Stimulated activated CD8-positive, alpha-beta memory T cell treated with anti-CD3 and anti-CD28 coated beads, Interleukin-12 subunit alpha, Interleukin-12 subunit beta, amount 100 ng/mL, for 1 hour (primary cell): ENCODE measurements around the gene UPK3BL2.
"Not testable (repeated sequence)": the region's sequence is repeated elsewhere in the genome, so short reads cannot be mapped to it uniquely, and the experiment has no call there.

ENCODE experiments used
- DNase-seq: peaks from one replicate; pipeline ENCODE4 v3.0.0-alpha.2; 2020; ENCODE audit warnings: low read depth

The UPK3BL2 gene

DNA sequence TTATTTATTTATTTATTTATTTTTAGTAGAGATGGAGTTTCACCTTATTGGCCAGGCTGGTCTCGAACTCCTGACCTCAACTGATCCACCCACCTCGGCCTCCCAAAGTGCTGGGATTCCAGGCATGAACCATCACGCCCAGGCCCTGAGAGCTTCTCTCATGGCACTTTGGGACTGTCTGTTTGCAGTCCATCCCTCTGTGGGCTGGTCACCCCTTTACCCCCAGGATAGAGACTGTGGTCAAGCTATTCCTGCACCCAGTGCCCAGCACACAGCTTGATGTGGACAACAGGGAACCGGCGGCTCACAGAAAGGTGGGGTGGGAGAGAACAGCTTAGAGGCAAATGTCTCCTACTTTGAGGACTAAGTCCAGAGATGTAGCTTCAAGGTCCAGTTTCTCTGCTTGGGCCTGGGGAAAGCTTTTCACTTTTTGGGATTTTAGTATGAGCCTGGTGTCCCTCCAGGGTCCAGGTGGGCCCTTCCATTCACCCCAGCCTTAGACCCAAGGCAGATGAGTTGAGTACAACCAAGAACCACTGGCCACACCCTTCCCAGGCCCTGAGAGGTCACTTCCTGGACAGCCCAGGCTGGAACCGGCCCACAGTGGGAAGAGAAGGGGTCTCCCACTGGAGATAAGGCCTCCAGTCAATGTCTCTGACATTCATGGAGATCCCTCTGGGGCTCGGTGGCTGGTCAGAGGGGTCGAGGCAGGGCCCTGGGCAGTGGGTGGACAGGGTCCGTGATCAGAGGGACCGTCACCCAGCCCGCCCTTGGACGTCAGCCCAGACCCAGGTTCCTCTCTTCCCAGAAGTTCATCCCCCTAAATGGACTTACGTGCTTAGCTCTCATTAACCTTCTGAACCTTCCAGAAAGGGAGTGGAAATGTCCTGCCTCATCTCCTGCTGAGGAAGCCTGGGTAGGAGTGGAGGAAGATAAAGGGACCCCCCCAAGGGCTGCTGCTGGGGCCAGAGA is 15.4 kb downstream of the UPK3BL2 start:
- DNase-seq: not testable (repeated sequence)

DNA sequence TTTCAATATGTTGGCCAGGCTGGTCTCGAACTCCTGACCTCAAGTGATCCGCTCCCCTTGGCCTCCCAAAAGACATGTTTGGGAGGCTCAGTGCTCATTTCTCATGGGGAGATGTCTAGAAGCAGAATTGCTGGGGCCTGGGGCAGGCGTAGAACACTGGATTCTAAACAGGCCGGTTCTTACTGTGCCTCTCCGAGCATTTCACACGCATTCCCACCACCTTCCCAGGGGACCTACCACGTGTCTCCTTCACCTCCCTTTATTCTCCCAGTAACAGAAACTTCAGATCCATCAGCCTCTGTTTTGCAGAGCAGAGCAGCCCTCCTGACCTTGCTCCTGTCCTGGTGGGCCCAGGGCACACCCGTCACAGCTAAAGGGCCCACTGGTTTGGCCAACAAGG is 16.3 kb downstream of the UPK3BL2 start:
- DNase-seq: not testable (repeated sequence)

DNA sequence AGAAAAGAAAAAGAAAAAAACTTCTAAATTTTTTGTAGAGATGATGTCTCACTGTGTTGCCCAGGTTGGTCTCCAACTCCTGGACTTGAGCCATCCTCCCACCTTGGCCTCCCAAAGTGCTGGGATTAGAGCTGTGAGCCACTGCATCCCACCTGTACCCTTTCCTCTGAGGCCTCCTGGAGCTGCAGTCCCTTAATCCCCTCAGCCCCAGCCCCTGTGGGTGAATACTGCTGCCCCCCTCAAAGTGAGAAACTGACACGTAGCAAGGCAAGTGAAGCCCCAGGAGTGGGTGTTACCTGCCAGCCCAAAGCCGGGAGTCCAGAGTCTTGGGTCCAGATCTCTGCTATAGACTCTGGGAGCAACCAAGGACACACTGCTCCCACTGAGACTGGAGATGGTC is 18.7 kb downstream of the UPK3BL2 start:
- not testable (repeated sequence) for DNase-seq

GRCh38 chr7:102520797-102521196 is 22.7 kb downstream of the UPK3BL2 start:
- not testable (repeated sequence) for DNase-seq

- DNase-seq: not testable (repeated sequence)
Measured at GRCh38 chr7:102517550-102518147, 25.8 kb downstream of the UPK3BL2 start, which contains the start of gene RASA4B. RASA4B (minus strand) TSS chr7:102517777; CDS start chr7:102517710, 67 bp downstream.

DNA sequence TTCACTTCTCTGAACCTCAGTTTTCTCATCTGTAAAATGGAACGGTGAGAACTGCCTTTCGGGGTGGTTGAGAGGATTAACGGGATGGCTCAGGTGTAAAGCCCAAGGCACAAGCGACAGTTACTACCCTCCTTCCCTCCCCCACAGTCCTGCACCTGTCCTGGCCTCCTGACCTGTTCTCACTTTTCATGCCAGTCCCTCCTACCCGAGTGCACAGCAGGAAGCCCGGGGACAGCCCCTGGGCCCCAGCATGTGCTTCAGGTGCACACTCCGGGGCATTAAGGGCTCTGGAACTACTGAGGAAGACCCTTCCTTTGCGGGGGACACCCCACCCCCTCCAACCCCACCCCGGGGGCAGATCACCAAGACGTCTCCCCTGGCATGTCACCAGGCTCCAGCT is 26.5 kb downstream of the UPK3BL2 start:
- not testable (repeated sequence) for DNase-seq

GRCh38 chr7:102515889-102516288 is 27.6 kb downstream of the UPK3BL2 start:
- DNase-seq: not testable (repeated sequence)

- not testable (repeated sequence) for DNase-seq
Measured at GRCh38 chr7:102514881-102515721, 28.4 kb downstream of the UPK3BL2 start.

- DNase-seq: not testable (repeated sequence)
Measured at GRCh38 chr7:102512642-102513221, 30.8 kb downstream of the UPK3BL2 start.

DNA sequence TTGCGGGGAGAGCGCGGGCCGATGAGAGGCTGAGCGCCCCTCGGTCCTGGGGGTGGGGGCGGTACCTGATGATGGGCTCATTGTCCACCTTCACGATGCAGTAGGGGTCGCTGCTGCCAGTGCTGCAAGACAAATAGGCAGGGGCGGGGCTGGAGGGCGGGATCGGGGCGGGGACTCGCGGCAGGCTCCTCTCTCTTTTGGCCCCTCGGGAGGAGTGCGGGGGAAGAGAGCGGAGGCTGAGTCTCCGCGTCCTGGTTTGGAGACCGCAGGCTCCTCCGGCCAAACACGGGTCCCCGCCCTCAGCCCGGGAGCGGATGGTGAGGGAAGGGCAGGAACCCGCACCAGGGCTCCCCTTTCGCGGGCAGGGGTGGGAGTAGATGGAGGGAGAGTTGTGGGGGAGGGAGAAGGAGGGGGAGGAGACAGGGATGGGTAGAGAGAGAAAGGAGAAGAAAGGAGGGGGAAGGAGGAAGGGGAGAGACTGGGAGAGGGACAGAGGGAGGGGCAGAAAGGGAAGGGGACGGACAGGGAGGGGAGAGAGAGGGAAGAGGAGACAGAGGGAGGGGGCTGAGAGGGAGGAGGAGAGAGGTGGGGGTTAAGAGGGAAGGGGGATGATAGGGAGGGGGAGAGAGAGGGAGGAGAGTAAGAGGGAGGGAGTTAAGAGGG is 31.5 kb downstream of the UPK3BL2 start:
- DNase-seq: not testable (repeated sequence)

DNA sequence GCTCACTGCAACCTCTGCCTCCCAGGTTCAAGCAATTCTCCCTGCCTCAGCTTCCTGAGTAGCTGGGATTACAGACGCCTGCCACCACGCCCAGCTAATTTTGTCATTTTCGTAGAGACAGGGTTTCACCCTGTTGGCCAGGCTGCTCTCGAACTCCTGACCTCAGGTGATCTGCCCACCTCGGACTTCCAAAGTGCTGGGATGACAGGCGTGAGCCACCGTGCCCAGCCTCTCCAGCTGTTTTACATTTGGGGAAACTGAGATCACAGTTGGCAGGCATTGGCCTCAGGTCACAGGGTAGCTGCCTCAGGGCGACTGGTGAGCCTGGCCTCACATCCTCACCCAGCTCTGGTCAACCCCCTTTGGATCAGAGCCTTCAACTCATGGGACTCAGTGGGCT is 32.9 kb downstream of the UPK3BL2 start:
- not testable (repeated sequence) for DNase-seq

GRCh38 chr7:102507410-102508088 is 35.9 kb downstream of the UPK3BL2 start:
- not testable (repeated sequence) for DNase-seq

DNA sequence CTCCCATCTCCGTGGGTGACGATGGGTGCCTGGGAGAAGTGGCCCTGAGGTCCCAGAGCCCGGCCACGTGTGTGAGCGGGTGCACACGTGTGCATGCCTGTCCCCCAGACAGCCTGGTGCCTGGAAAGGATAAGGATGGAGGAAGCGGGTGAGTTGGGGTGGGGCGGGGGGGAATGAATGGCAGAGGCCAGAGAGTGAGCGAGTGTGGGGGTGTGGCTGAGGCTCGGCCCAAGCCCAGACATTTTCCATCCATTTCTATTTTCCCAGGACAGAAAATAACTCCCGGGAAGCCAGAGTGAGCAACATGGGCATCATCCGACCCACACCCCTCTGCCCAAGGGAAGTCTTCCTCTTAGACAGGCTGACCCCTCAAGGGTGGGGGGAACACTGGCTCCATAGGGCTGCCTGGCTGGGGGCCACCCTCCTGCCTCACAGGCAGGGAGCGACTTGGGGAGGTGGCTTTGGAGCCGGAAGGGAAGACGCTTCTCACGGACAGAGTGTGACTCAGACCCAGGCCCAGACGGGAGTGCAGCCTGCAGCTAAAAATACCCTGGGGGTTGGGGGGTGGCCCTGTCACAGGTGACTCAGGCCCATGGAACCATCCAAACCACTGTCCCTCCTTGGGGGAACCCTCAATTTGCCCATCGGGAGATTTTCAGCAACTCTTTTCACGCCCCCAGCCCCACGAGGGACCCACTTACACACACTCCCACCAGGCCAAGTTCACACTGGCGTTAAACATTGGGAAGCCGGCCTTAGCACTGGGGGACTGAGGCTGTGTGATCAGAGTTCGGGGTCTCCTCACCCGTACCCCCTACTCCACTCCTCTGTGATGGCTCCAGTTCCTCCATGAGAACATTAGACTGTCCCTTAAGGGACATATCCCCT is 38.0 kb downstream of the UPK3BL2 start:
- not testable (repeated sequence) for DNase-seq

DNA sequence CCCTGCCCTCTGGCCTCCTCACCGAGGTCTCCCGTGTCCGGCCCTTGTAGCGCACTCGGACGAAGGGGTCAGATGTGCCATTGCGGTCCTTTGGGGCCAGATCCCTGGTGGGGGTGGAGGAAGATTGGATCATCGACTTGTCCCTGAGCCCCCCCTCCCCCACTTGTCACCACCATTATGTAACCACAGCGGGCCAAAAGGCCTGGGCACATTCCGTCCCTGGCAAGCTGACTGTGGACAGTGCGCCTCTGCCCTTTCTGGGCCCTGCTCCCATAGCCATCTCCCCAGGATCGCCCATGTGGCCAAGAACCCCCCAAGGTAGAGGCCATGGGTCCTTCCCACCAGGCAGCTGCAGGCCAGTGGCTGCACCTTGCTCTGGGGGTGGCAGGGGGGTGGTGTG is 40.4 kb downstream of the UPK3BL2 start:
- DNase-seq: not testable (repeated sequence)

- DNase-seq: not testable (repeated sequence)
Measured at GRCh38 chr7:102498321-102498720, 45.2 kb downstream of the UPK3BL2 start.

- DNase-seq: not testable (repeated sequence)
Measured at GRCh38 chr7:102497308-102497707, 46.2 kb downstream of the UPK3BL2 start.

GRCh38 chr7:102496861-102497260 is 46.6 kb downstream of the UPK3BL2 start:
- not testable (repeated sequence) for DNase-seq

- DNase-seq: not testable (repeated sequence)
Measured at GRCh38 chr7:102494473-102495149, 48.9 kb downstream of the UPK3BL2 start.

GRCh38 chr7:102494026-102494425 is 49.5 kb downstream of the UPK3BL2 start:
- DNase-seq: not testable (repeated sequence)
